ENCODE results near the gene DHDH. TPM values are rescaled to one million over a fixed set of nuclear protein-coding genes. Genes with fewer than 3 reads are reported as not detected.
A peak's percentile ranks its signal among the peaks of the same experiment; 100 is the strongest.

Gene DHDH
- total and polyA plus RNA-seq, 2 of the 13 experiments (the other 11 are each of a cell fraction or from before 2014, with no cell fraction given): 0.13 to 0.91 TPM

- peak; percentile 48; the same call in 1 of the 2 replicates for TF ChIP-seq ATF7-NPFF (CRISPR knock-in tag; IDR thresholded peaks at IDR 0.05; ENCODE audit: low read depth)
- no peak for TF ChIP-seq ZNF891 (CRISPR knock-in tag; IDR thresholded peaks at IDR 0.05)
Measured at GRCh38 chr19:48899781-48900476, 33.6 kb upstream of the DHDH start, which contains the start of gene NUCB1 (continued).

- CTCF ChIA-PET (ENCODE audit: low intra/inter-chr PET ratio, low total read pairs): no interaction called here
- Histone ChIP-seq H3K27ac (ENCODE audit: extremely low read length, insufficient read depth, low read length) (peak overlapping the region; percentile 77), H4K20me1 (ENCODE audit: insufficient read depth, low read length) (no peaks in the 10 kb centered on the region), H3K4me1 (ENCODE audit: insufficient read depth, low read length) (peaks cover 42% of the 10 kb centered on the region), H3K36me3 (replicated peaks in 1 of 2; ENCODE audit: control insufficient read depth in 1 of 2, insufficient read depth in 2 of 2, low read length in 2 of 2) (peaks cover 3 to 11% of the 10 kb centered on the region in 2 experiments; a peak in 4 of 5 replicates), H3K27me3 (ENCODE audit: control insufficient read depth in 1 of 2, insufficient read depth in 2 of 2, low read length in 2 of 2) (no peaks in the 10 kb centered on the region; a peak in 1 of 5 replicates), H3K9ac (ENCODE audit: insufficient read depth, low read depth, low read length) (peak overlapping the region; percentile 84), H2AFZ (ENCODE audit: low read length) (no peak overlapping the region), H3K9me3 (ENCODE audit: low read length) (no peaks in the 10 kb centered on the region), H3K4me2 (ENCODE audit: low read depth, low read length) (peak overlapping the region; percentile 78), H3K79me2 (ENCODE audit: insufficient read depth, low read length) (peaks cover 14% of the 10 kb centered on the region), H3K4me3 (replicated peaks in 1 of 3; ENCODE audit: insufficient read depth in 1 of 3, low read depth in 2 of 3, low read length in 3 of 3) (peak overlapping the region; percentile 73 to 97 (median 96))
- in situ Hi-C loops (cut with HindIII; ENCODE audit: extremely low pct_ligation_motif_present, low pct_unique_long_range_greater_than_20kb): no loop called here
- ATAC-seq: peak; percentile 31
- FAIRE-seq: peak; percentile 80
- POLR2A ChIA-PET: interaction anchor here (0.5 to 3.1 kb wide), 18 partner anchors 14 to 282 kb away, joined by 3 to 26 read pairs (median 6); partner anchors contain the start of genes BAX, DHDH, FTL and GYS1
- intact Hi-C loops (cut with micrococcal nuclease; ENCODE audit: unreplicated experiment): loop anchor here (2.0 kb wide), 1 partner anchor 62 kb away; no protein-coding TSS in a partner anchor
- peak; percentile 29 for DNase-seq (ENCODE audit: low spot score)
- TSS peak; percentile 84 for BruUV-seq (replicated peaks)
- WGBS (ENCODE audit: low lambda C conversion rate): 12% methylated on average over 6 of the region's 24 CpGs
- TF ChIP-seq ZNF143 (CRISPR knock-in tag; IDR thresholded peaks at IDR 0.05): peak; percentile 90
- TF ChIP-seq RBM39 (IDR thresholded peaks at IDR 0.05; ENCODE audit: low read depth, low read length, poor library complexity, severe bottlenecking): peak; percentile 57
- TF ChIP-seq HNF1A (IDR thresholded peaks at IDR 0.05; ENCODE audit: low read depth): no peak
- no peak for TF ChIP-seq HNF1A (CRISPR knock-in tag; IDR thresholded peaks at IDR 0.05; ENCODE audit: borderline replicate concordance)
- no peak for TF ChIP-seq ZNF776 (CRISPR knock-in tag; IDR thresholded peaks at IDR 0.05)
- TF ChIP-seq SUZ12 (IDR thresholded peaks at IDR 0.05; ENCODE audit: low read depth, low read length): peak; percentile 39; the same call in 1 of the 2 replicates
- TF ChIP-seq CREB1 (IDR thresholded peaks at IDR 0.05): no peak
- peak; percentile 35; the same call in 1 of the 2 replicates for TF ChIP-seq CREB1 (CRISPR knock-in tag; IDR thresholded peaks at IDR 0.05)
- TF ChIP-seq E2F2 (CRISPR knock-in tag; IDR thresholded peaks at IDR 0.05; ENCODE audit: borderline replicate concordance): 0 out of 2 replicates have a peak, but pooled peaks have one; percentile 22
- TF ChIP-seq KDM5A (IDR thresholded peaks at IDR 0.05; ENCODE audit: borderline replicate concordance, low read length): peak; percentile 36; the same call in 1 of the 2 replicates
- peak; percentile 13 for TF ChIP-seq ZNF883 (CRISPR knock-in tag; IDR thresholded peaks at IDR 0.05; ENCODE audit: not compliant biosample characterization)
- TF ChIP-seq SP2 (CRISPR knock-in tag; IDR thresholded peaks at IDR 0.05): no peak
- TF ChIP-seq ATF7-NPFF (CRISPR knock-in tag; IDR thresholded peaks at IDR 0.05; ENCODE audit: low read depth): 0 out of 2 replicates have a peak, but pooled peaks have one; percentile 10
- TF ChIP-seq ZNF317 (CRISPR knock-in tag; IDR thresholded peaks at IDR 0.05): 0 out of 2 replicates have a peak, but pooled peaks have one; percentile 34
Measured at GRCh38 chr19:48900477-48901406, 32.8 kb upstream of the DHDH start.
